ENCODE measurements around the gene POU5F2.

POU5F2 gene

GRCh38 chr5:93741136-93741811, at the start of gene POU5F2:
TSS of gene POU5F2 (minus strand) at chr5:93741600. CDS start at chr5:93741563, 37 bp downstream.
- DNase-seq: no peak

GRCh38 chr5:93790401-93790800, 49.0 kb upstream of the POU5F2 start:
- no peak for DNase-seq

DNA sequence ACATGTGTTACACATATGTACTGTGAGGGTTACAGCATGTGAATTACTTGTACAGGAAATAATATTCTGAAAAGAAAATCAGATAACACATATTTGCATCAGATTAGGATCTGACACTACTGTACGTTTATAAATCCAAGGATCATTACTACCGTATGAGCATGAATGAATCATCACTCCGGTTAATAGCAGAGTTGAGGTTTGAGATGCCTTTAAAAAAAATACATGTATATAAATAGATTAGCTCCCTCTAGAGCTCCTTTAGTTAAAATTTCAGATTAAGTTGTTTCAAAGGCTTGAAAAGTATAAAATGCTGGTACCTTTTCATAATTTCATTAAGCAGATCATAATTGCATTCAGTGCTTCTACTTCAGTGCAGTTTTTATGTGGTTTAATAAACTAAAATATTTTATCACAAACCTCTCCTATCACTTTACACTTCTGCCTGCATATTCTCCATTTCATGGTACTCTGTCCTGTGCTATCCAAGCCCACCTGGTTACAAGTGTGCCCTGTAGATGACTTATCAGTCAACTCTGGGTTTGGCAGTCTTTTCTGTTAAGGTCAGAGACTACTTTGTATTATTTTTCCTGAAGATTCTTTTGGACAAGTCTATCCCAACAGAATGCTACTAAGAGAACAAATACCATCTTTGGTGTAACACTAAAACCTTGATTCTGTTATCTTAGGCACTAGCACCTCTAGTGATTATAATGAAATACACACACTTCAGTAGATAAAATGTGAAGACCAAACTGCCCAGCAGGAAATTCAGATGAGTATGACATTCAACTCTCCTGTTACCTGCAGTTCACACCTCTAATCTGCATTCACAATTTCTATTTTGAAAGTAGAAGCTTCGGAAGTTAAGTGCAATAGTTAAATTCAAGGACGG, 48.0 kb upstream of the POU5F2 start:
- peak; percentile 37 for DNase-seq

DNA sequence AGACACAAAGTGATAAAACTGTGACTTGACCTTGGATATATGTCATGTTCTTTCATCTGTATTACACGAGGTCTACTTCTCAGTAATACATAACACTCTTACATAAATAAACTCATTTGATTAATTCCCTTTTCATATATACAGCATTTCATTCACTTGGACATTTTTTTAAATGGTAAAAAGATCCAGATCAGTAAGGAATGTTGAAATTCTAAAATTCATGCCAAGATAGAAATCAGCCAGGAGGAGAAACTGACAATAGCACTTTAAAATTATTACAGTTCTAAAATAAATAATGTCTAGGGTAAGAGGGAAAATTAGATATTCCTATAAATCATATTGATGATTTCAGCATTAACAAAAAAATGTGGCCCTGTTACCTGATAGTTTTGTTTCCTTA, 46.2 kb upstream of the POU5F2 start:
- DNase-seq: no peak

GRCh38 chr5:93785475-93785874, 44.1 kb upstream of the POU5F2 start:
- no peak for DNase-seq

DNA sequence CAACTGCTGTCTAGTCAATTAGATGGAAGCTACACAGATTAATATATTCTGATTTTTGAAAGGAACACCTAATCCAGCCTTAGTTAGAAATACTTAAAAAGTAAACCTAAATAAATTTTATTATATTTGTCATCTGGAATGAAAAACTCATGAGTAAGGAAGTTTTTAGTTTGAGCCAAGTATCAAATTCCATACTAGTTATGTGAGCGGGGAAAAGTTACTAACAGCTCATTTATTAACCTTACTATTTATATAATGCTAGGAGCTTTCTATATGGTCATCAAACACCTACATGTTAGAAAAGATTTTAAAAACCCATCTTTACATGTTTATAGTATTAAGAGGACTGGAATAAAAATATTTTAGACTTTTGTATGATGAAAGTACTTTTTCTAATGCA, 41.6 kb upstream of the POU5F2 start:
- no peak for DNase-seq

GRCh38 chr5:93777620-93778019, 36.2 kb upstream of the POU5F2 start:
- DNase-seq: no peak

DNA sequence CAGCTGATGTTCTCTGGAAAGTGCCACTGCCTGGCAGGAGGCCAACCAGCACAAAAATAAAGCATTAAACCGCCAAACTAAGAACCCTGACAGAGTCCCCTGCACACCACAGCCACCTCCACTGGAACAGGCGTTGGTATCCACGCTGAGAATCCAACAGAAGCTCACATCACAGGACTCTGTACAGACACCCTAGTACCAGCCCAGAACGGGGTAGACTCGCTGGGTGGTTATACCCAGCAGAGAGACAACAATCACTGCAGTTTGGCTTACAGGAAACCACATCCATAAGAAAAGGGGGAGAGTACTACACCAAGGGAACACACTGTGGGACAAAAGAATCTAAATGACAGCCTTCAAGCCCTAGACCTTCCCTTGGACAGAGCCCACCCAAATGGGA, 15.0 kb upstream of the POU5F2 start:
- no peak for DNase-seq

DNA sequence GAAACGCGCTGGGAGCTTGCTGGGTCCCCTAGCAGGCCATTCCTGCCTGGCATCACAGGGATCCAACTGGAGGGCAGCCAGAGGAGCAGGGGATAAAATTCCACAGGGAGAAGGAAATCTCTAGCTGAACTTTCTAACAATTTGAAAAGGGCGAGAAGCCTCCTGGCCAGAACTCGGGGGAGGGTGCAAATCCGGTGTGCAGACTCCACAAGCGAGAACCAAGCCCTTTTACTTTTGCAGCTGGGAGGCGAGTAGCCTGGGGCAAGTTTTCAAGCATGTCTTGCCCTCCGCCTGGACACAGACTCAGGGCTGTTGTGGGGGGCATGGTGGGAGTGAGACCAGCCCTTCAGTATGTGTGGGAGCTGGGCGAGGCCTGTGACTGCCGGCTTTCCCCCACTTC, 14.3 kb upstream of the POU5F2 start:
- DNase-seq: peak; percentile 17

DNA sequence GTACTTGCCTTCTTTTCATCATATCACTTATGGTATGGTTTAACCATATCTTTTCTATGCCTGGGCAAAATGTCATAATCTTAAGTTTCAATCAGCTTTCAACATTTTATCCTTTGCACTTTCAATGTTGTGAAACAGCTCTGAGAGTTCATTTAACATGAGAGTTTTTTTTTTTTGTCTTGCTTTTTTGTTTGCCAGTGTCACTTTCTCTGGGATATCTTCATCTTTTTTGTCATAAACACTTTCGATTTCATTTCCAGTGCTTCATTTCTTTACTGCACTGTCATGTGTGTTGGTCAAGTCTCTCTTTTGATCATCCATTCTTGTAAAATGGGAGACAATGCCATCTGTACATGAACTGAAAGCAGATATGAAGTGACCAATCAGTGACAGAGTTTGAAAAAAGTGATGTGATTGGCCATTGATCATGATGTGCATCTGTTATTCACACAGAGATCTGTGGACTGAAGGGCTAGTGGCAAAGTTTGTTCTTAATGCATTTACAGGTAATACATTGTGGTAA, 7.5 kb upstream of the POU5F2 start:
- DNase-seq: no peak

DNA sequence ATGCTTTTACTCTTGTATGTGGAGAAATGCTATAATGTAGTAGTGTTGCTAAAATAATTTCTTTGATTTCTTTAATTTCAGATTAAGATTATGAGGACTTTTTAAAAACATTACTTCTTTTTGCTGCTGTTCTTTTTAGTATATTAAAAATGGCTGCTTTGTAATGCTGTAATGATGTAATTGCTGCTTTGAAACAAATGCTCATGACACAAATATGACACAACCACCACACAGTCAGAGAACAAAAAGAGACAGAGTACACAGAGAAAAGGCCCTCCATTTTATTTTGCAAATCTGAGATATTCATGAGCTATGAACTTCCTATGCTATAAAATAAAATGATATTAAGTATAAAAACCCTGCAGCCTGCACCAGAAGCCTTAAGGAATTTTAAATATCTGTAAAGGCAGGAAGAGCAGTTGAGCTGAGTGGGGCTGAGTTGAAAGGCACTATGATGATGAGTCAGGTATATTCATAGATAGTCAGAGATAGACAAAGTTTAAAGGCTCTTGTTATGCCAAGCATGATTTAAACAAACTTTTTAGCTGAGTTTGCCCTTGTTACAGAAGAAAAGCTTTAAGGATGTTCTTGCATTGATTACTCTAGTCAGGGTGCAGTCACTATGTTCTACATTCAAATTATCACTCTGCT, 5.1 kb upstream of the POU5F2 start:
- peak; percentile 42 for DNase-seq

DNA sequence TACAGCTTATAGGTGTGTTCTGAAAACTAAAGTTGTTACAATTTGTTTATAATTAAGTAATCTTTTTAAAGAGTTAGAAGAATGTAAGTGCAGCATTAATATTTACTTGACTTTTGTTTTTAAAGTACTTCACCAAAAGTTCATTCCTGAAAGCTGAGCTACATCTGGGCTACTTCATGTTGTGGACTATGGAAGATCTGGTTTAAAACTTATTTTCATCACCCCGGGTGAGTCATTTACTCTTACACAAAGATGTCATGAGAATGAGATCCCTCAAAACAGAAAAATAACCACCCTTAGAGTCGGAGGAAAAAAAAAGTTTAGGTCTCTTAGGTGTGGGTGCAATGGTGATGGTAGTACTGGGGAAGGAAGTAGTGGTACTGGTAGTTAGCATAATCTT, 5.1 kb downstream of the POU5F2 start:
- no peak for DNase-seq

DNA sequence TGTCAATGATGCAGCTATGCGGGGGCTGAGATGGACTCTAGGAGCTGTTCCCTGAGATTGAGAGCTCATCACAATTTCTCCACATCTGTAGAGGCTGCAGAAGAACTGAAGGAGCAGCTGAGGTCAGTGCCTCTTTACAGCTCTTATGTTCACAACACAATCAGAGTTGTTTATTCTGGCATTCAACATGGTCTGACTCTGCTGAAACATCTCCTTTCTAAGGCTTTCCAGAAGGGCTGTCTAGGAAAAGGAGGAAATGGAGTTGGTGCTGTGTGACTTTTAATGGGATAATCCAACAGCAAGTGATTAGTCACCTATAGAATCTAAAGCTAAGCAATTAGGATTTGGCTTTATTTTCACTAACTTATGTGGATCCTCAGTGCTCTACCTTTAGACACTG, 6.0 kb downstream of the POU5F2 start:
- no peak for DNase-seq

- DNase-seq: no peak
Observed at GRCh38 chr5:93731987-93732386, 9.4 kb downstream of the POU5F2 start.

DNA sequence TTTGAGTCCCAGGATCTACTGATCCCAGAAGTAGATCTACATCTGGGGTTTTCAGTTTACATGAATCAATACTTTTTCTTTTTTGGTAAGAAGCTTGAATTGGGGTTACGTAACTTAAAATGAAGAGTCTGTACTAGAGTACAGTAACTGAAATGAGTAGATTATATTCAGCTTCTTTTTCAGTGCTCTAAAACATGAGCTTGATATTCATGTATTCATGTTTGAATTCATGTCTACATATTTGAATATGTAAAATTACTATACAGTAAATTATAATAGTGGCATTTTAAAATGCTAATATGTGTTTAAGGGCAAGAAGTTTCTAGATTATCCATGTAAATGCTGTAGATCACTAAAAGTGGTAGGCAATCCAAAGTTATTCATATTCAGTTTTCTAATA, 14.8 kb downstream of the POU5F2 start:
- DNase-seq: no peak

- DNase-seq: no peak
Observed at GRCh38 chr5:93724791-93725190, 16.6 kb downstream of the POU5F2 start.

- no peak for DNase-seq
Observed at GRCh38 chr5:93723681-93724080, 17.7 kb downstream of the POU5F2 start.

- peak; percentile 23 for DNase-seq
Observed at GRCh38 chr5:93723005-93723404, 18.4 kb downstream of the POU5F2 start.

GRCh38 chr5:93722588-93722987, 18.8 kb downstream of the POU5F2 start:
- DNase-seq: no peak

- DNase-seq: no peak
Observed at GRCh38 chr5:93721511-93721910, 19.9 kb downstream of the POU5F2 start.

- DNase-seq: no peak
Observed at GRCh38 chr5:93721071-93721470, 20.3 kb downstream of the POU5F2 start.

- DNase-seq: peak; percentile 90
Observed at GRCh38 chr5:93717162-93717561, 24.2 kb downstream of the POU5F2 start.

- DNase-seq: no peak
Observed at GRCh38 chr5:93716453-93716852, 24.9 kb downstream of the POU5F2 start.

DNA sequence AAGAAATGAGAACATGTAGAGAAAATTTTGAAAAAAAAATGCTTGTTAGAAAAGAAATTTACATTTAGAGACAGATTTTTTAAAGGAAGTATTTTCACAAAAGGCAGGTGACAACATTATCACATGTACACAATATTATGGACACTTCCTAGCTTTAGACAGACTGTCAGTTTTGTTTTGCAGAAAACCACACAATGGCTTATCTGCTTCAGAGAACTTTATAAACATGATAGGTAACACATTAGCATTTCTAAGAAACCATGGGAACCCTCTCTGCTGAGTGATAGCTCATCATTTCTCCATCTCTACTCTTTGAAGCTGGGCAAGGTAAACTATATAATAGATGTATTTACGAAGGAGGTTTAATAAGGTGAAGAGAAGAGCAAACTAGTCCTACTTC, 25.6 kb downstream of the POU5F2 start:
- no peak for DNase-seq
